Neural cell (in vitro differentiated cells): ENCODE results near the gene ZC3H4.

Experiments used
- CTCF ChIP-seq: fragments of 450-650 bp; IDR thresholded peaks from 2 replicates; pipeline ENCODE4 v1.5.1; 2014; ENCODE audit warnings: antibody characterized with exemption, mild to moderate bottlenecking, moderate library complexity; ENCODE audit not compliant: poor library complexity, severe bottlenecking
- EP300 ChIP-seq: fragments of 450-650 bp; conservative IDR thresholded peaks from 2 replicates; pipeline ENCODE4 v1.6.1; 2014; ENCODE audit warnings: antibody characterized with exemption, mild to moderate bottlenecking, moderate library complexity; ENCODE audit not compliant: poor library complexity, severe bottlenecking
- EZH2 ChIP-seq: fragments of 200-600, 300-800 bp; shearing (Covaris generic), sonication (generic); IDR thresholded peaks from 2 replicates; pipeline ENCODE4 v1.6.1; 2014; ENCODE audit warnings: antibody characterized with exemption, low read length, borderline replicate concordance, mild to moderate bottlenecking; ENCODE audit not compliant: insufficient read depth, poor library complexity, severe bottlenecking
- POLR2AphosphoS5 ChIP-seq: IDR thresholded peaks from 2 replicates; pipeline ENCODE4 v1.6.1; 2012
- RAD21 ChIP-seq: fragments of 450-650 bp; conservative IDR thresholded peaks from 2 replicates; pipeline ENCODE4 v1.6.1; 2014; ENCODE audit warnings: antibody characterized with exemption, mild to moderate bottlenecking, moderate library complexity
- REST ChIP-seq: IDR thresholded peaks from 2 replicates; pipeline ENCODE4 v1.6.1; 2012; ENCODE audit warnings: borderline replicate concordance

GRCh38 chr19:47040869-47041268 is 72.7 kb downstream of the ZC3H4 start:
- TF ChIP-seq CTCF (no peak), POLR2AphosphoS5 (no peak), EZH2 (no peak), REST (no peak), EP300 (no peak), RAD21 (no peak)
